NB4 (cell line): ENCODE results near the gene PHGDH.

Experiments
- CTCF ChIP-seq: IDR thresholded peaks from one replicate; pipeline ENCODE4 v1.5.1; 2012; ENCODE audit warnings: low read depth, low read length
- MYC ChIP-seq: IDR thresholded peaks from 2 replicates; pipeline ENCODE4 v1.6.1; 2011; ENCODE audit warnings: low read depth, low read length
- POLR2A ChIP-seq: IDR thresholded peaks from 2 replicates; pipeline ENCODE4 v1.6.1; 2011; ENCODE audit warnings: mild to moderate bottlenecking; ENCODE audit not compliant: insufficient read length; ENCODE audit errors: extremely low read depth

GRCh38 chr1:119771770-119772169 lies 60.0 kb downstream of the PHGDH start:
- TF ChIP-seq POLR2A, result no peak
- no peak for TF ChIP-seq CTCF
- no peak for TF ChIP-seq MYC
